ENCODE data around the gene FAM53B.

The FAM53B gene

DNA sequence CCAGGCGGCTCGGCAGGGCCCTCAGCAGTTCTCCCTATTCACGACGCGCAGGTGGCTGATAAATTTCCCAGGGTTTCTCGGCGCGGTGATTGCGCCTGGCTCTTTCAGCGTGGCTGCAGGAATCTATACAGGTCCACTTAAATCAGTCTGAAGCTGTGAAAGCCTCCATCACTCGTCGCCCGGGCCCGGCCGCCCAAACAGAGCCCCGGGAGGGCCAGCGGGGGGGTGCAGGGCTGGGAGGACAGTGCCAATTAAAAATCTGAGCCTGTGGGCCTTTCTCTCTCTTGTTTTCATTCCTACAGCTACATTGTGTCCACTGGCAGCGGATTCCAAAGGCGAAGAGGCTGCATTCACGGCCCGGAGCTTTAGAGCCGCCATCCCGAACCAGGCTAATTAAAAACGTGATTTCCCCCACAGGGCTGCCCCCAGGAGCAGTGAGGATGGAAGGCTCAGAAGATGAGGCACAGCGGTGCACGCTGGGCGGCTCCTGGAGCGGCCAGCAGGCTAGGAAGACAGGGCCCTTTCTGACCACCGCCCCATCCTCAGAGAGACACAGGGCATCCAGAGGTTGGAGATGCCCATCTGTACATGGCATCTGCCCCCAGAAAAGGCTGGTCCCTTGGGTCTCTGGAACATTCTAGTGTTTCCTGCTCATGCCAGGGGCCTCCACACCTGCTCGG lies 100.7 kb downstream of the FAM53B start:
- no peak for DNase-seq

DNA sequence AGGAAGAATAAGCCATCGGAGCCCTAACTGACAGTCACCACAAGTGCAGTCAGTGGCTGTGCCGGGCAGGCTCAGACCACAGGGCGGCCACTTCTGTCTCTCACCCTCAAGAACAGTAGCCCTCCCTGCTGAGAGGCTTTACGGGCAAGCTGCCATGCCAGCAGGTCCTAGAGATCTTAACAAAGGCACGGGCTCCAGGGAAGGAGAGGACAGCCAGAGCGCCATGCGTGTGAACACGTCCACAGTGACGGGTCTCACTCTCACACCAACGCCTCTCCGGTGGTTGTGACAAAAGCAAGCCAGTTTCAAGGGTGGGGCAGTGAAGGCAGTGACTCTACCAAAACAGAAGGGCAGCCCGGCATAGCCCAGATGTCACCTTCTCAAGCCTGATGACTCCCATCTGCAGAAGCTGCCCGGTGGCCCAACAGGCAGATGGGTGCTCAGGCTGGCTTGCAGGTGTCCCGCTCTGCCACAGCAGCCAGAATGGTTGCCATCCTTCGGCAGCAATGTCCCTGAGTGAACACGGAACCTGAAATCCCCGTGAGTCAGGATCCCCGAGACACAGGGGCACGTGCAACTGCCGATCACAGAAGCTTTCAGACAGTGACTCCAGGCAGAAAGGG lies 102.0 kb downstream of the FAM53B start:
- DNase-seq = no peak

DNA sequence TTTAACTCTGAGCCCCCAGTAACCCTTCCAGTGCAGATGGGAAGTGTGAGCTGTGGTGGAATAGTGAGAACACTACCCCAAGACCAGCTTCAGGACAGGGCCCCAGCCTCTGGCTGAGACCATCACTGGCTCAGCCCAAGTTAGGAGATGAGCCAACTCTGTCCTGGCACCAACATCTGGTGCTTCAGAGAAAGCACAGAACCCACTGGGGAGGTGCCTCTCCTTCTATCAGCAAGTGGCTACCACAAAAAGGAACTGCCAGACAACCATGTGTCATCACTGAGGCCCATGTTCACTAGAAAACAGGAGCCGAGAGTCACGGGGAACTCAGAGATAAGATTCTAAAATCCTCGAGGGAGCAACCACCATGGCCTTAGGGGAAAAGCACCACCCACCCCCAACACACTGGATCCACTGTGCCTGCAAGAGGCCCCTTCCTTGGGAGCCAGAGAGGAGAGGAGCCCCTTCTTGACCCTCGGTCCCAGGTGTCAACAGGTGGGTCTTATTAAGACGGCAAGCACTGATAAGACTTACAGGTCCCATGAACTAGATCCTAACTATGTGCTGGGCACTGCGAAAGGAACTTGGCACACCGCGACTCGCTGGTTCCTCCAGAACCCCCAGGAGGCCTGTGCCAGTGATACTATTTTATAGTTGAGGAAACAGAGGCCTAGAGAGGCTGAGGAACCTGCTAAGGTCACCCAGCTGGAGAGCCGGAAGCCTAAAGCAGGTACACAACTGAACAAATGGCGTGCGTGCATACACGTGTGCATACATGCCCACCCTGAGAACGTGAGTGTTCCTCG lies 102.7 kb downstream of the FAM53B start:
- no peak for DNase-seq

DNA sequence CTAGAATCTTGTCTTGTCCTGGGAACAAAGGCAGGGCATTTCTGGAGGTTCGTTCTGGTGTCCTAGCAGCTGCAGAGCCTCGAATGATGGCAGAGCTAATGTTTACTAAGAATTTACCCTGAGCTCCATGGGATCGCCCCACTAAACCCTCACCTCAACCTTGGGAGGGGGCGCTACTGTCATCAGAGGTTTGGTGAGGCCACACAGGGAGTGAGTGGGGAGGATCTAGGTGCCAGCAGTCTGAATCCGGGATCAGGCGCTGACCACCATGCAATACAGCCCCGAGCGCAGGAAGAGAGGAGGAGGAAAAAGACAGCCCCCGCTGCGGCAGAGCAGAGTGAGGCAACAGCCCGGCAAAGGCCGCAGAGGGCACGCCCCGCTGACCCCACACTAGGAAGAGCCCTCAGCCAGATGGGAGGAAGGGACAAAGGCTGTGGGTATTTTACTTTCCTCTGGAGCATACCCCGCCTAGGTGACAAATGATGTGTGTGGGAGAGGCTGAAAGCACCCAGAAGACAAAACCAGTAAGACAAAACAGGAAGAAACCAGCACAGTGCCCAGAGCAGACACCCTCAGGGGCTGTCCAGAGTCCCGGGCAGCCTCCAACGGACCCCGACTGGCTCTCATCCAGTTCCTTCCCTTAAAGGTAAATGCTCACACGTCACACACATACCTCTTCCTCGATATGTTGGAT lies 103.5 kb downstream of the FAM53B start:
- no peak for DNase-seq

DNA sequence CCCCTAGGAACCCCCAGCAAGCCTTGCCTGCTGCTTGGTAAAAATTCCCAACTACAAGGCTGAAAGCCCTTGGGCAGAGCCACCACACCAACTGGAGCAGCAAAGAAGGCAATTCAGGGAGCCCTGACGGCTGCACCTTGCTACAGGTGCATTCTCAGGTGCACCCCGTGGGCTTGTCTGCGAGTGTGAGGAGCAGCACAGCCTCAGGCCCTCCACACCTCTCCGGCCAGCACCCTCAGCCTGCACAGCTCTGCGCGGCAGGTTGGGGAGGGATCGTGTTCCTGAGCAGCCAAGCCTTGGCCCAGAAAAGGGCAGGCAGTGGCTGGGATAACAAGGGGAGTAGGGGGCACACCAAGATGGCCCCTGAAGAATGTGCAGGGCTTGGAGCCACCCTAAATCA lies 104.1 kb downstream of the FAM53B start:
- no peak for DNase-seq

DNA sequence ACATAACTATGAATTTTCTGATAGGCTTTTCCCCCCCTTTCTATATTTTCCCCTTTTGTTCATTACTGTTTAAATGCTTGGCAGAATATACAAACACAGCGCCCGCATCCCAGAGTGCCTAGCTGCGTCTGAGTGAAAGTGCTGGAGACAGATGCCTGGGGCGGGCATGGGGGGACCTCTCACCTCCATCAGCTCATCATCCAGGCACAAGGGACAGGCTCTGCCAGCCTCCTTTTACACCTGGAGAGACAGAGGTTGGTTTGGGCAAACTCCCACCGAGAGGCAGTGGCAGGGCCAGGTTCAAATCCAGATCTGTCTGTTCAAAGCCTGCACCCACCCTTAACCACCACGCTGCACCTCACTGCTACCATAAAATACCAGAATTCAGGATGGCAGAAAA lies 104.5 kb downstream of the FAM53B start:
- no peak for DNase-seq

DNA sequence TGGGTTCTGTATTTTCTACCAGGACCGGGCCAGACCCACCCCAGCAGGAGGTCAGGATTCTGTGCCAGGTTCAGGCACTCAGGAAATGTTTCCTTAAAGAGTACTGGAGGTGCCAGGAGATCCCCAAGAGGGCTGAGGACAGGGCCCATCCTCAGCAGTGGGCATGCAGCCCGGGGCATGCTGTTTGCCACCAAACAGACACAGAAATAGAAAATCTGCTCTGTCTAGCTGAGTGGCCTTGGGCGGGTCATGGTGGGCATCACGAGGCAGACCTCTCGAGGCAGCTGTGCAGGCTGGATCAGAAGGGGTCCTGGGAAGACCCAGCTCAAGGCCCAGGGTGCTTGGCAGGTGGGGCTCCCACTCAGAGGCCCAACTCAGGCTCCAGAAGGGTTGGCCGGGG lies 105.0 kb downstream of the FAM53B start:
- no peak for DNase-seq

DNA sequence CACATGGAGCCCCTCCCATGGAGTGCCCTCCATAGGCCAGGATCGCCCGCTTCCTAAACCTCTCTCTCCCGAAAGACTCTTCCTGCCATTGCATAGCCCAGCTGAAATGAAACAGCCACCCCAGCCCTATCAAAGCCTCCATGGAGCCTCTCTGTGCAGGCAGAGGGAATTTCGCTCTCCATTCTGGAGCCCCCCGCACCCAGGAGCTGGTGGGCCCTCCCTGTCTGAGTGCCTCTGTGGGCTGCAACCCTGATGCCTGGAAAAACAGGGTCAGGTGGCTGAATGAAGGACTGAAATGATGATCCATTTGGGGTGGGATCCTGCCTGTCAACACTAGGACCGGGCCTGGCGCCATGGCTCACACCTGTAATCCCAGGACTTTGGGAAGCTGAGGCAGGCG lies 106.4 kb downstream of the FAM53B start:
- no peak for DNase-seq

DNA sequence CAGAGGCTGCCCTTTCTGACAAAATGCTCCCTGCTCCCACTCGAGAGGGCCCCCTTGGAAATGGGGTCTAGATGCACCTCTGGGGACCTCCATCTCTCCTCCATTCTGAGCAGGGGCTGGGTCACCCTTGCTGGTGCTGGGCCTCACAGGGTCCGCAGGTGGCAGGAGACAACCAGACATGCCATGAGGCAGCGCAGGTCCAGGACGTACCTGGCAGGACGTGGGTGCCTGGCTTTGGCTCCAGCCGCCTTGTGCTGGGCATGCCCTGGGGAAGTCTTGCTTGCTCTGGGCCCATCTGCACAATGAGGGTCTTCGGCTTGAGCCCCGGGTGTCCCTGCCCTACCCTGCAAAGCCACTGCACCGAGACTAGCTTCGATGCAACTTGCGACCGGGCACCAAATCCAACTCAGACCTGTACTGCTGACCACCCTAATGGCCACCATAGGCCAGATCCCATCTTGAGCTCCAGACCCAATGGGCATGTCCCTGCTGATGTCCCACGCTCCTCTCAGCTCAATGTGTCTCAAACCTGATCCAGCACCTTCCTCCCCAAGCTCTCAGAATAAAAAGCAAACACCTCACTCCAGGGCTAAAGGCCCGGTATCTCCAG lies 107.0 kb downstream of the FAM53B start:
- no peak for DNase-seq

DNA sequence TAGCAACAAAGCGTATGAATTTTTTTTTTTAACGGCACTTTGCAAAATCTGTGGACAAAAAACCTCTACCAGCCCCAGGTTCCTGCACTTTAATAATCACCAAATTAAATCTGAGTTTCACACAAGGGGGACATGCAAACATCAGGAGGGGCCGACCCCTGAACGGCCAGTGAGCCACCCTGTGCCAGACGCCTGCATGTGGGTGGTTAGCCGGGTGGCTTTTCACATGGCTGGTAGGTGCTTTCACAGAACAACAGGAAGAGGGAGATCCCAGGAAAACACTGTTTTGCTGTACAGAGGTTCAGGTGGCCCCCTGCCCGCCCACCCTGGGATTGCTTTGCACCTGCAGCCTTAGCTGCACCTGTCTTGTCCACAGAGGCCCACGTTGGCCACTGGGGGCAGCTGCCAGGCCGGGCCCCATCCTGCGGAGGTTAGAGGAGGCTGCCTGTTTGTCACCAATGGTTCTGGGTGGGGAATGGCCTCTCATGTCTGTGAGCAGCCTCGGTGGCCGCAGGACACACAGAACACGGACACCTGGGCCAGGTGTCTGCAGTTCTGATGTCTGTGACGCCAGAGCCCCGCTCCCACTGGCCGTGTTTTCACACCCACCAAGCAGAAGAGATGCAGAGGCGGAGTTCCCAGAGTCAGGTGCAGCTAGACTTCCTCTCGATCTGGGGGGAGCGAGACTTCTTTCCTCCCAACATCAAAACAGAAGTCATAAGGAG lies 107.7 kb downstream of the FAM53B start:
- no peak for DNase-seq

DNA sequence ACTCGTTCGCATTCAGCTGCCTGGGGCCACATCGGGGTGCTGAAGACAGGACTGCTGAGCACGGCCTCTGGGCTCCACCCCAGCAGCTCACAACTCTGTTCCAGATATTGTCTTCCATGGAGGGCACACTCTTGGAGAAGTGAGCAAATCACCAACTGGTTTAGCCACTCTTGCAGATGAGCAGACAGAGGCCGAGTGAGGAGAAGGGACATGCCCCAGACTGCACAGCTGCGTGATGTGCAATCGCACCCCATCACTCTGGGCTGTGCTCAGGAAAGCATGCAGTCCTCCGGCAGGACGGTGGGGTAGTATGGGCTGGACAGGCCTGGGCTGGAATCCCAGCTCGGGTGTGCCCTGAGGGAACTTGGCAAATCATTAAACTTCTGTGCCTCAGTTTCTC lies 111.6 kb downstream of the FAM53B start:
- no peak for DNase-seq

DNA sequence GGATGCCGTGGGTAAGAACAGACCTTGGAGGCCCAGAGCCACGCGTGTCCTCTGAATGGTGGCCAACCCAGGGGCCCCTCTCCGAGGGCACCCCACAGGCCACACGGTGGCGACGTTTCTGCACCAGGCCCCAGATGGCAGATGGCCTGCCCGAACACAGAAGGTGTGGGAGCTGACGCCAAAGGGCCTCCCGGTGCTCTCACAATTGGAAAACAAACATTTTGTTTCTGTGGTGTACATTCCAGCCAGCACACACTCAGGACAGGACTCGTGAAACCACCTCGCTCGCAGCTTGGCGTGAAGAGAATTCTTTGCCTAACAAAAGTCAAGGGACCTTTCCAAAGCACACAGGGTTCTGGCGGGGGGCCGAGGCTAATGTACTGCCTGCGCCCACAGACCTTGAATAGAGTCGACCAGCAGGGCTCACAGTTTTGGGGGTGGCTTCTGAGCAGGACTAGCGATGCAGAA lies 112.1 kb downstream of the FAM53B start:
- no peak for DNase-seq

DNA sequence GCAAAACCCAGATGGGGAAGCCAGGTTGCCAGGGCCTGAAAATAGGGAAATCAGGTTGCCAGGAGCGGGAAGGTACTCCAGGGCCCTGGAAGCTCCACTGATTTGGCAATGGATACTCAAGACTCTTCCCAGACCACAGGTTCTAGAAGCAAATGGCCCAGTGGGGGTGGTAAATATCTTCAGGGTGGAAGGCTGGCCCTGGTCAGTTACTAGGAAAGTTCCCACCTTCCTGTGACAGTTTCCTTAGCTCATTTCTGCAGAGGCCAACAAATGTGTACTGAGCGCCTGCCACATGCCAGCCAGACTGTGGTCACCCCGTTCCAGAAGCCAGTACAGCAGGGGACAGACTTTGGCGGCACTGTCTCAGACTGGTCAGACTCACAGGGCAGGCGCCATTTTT lies 113.6 kb downstream of the FAM53B start:
- no peak for DNase-seq

DNA sequence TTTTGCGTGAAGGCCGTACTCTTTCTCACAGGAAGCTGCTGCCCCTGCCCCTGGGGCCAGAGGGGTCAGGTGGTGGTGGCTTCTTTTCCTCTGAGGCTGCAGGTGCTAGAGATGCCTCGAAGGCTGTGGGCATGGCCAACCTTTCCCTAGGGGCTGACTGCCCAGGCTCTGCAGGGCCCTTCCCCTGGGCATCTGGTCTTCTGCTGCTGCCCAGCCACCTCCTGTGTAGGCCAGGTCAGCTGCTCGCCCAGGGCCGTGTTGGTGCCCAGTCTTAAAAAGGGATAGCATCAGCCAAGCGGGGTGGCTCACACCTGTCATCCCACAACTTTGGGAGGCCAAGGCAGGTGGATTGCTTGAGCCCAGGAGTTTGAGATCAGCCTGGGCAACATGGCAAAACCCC lies 114.3 kb downstream of the FAM53B start:
- DNase-seq = no peak

DNA sequence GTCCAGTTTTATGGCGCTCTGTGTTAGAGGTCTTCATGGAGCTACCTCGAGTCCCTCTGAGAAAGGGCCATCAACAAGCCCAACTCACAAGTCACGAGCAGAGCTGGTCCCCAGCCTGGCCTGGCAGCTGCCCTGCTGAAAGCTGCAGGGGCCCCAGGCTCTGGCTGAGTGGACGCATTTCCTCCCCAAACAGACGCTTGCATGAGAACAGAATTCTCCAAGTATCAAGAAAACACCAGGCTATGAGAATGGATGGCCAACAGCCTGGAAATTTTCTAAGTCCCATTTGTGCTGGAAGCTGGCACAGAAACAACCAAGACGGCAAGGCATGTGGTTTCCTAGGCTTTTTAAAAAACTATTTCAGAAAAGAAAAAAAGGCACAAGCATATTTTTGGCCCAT lies 114.8 kb downstream of the FAM53B start:
- DNase-seq = no peak

DNA sequence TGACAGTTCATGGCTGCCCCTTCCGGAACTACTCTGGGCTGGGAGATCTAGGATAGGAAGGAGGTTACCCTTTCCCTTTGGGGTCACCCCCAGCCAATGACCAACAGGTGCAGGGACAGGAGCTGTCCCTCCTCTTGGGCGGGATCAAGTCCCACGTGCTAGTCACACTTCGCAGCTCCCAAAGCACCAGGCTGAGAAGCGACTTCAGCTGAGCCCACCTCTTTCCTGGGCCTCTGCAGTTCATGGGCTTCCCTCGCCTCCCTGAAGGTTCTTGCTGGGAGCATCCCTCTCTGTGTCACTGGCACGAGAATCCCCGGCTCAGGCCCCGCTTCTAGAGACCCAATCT lies 115.5 kb downstream of the FAM53B start:
- no peak for DNase-seq

DNA sequence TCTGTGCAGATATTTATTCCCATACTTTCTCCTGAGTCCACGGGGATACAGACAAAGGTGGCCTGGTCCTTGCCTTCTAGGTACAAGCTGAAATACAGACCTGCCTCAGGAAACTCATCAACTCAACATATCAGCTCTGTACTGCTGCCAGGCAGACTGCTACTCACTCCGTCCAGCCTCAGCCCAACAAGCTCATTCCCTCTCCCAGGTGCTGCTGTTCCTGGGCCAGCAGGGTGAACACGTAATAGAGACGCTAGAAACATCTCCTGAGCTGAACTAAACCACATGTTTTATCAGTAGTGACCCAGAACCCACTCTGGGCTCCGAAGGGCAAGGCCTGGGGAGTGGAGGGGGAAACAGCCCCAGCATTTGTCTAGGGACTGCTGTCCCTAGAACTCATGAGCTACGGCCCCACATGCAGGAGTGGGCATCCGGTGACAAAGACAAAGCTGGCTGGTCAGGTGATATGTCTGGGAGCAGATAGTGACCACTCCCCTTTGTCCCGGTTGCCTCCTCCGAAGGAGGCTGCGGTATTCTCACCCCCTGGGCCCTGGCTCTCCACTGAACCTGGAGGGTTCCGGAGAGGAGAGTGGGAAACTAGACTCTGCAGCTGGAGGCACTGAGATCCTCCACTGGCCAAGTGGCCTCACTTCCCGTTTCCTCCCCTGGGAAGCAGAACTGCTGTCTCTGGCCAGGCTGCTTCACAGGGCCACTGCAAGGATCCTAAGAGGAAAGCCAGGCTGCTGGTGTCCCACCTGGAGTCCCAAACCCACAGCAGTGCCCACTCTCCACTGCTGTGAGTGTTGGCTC lies 116.1 kb downstream of the FAM53B start:
- no peak for DNase-seq

DNA sequence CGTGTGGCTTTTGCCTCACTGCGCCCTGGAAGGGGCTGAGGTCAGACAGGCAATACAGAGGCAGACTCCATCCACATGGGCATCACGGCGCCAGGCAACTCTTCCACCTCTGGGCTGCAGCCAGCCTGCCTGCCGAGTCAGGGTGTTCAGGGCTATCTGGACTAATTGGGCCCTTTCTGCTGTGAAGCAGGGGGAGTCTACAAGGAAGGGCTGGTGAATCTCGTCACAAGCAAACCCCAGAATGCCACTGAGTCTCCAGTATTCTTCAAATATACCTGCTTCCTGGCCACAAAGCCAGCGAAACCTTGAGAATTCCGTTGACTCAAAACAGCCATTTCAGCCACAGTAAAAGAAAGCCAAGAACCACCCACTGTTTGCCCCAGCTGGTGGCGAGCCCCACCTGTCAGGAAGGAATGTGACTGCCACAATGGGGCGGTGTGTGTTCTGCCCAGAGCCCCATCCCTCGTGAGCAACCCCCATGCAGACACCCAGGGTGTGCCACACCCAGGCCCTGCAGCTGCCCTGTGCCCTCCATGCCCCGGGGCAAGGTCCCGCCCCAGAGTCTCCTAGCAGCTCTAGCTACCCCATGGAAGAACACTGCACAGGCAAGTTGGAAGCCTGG lies 117.3 kb downstream of the FAM53B start:
- no peak for DNase-seq

DNA sequence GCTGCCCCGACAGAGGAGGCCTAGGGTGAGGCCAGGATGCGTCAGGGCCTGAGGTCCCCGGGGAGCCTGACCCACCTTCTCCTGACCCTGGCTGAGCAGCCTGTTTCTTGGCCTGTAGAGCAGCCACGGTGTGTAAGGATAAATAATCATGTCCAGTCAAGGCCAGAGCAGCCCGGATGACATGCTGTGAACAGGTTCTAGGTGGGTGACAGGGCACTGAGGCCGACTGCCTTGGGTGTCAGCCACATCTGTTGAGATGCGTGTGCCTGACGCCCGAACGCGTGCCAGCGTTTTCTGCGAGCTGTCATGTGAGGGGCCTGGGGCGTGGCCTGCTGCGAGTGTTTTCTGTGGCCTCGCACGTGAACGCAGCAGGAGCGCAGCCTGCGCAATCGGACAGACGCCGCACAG lies 118.3 kb downstream of the FAM53B start:
- no peak for DNase-seq

DNA sequence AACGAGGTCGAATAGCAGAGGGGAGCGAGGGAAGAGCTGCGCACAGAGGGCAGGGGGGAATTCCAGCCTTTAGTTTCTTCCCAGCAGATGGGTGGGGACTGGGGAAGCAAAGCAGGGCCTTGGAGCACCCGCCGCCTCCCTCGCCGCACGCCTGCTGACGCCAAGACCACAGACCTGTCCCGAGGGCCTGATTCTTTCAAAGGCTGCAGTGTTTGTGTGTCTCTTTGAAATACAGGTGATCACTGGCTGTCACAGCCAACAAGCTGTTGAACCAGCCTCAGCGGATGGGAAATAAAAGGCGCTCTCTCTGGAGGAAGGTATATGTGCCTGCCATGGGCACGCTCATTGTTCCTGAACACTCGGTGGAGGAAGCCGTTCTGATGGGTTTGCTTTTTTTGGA lies 119.3 kb downstream of the FAM53B start:
- DNase-seq = no peak

DNA sequence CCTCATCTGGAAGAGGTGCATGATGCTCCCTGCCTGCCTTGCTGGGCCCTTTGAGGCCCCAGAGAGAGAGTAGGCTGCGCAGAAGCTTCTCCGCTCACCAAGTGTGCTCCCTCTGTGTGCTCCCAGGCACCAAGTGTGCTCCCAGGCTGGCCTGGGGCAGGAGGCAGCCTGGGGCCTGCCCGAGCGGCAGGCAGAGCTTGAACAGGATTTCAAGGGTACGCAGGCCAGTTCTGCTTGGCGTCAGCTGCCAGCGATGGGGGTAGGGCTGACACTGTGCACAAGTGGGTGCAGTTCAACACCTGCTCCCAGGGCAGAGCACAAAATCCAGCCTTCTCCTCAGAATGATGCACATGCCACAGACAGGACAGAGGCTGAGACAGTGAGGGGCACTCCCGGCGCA lies 119.7 kb downstream of the FAM53B start:
- DNase-seq = no peak

All from 8988T (cell line).